ENCODE measurements around the gene MDGA2.
"Not testable (repeated sequence)": the region's sequence is repeated elsewhere in the genome, so short reads cannot be mapped to it uniquely, and the experiment has no call there.

MDGA2 gene

DNA sequence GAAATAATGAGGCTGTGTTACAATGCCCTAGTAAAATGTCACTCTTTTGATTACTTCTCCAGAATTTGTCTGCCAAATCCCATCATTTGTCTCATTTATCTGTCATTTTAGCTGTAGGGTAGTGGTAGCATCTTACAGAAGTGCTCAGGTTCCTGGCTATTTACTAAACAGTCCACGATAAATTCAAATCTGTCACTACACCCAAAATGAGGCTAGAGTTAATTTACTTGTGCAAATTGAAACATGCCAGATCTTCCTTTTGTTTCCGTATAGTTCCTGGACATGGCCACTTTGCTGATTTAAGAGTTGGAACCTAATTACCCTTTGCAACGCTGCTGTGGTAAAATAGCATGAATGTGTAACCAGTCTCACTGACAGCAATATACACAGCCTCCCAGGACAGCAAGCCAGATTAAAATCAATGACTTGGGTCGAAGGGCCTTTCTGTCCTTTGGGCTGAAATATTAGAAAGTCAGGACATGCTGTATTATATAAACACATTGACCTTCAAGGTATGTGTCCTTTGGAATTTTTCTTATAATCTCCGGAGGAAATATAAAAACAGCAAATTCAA lies 485.4 kb downstream of the MDGA2 start:
- Histone ChIP-seq H3K27ac (no peak overlapping the region), H3K4me3 (no peak overlapping the region)

DNA sequence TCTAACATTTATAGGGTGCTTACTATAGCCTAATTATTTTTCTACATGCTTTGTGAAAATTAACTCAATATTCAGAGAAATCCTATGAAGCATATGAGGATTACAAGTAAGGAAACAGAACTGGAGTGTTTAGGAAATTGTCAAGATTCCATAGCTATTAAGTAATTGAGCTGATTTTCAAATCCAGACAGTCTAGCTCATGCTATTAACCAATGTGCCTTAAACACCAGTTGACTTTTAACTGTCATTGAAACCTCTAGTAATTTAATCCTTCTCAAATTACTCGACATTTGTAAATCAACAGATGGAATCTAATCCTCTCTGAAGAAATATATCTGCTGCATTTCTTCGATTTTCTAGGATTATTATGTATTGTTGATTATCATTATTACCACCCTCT lies 488.9 kb downstream of the MDGA2 start:
- no peak overlapping the region for H3K27ac ChIP-seq
- H3K4me3 ChIP-seq: no peak overlapping the region

DNA sequence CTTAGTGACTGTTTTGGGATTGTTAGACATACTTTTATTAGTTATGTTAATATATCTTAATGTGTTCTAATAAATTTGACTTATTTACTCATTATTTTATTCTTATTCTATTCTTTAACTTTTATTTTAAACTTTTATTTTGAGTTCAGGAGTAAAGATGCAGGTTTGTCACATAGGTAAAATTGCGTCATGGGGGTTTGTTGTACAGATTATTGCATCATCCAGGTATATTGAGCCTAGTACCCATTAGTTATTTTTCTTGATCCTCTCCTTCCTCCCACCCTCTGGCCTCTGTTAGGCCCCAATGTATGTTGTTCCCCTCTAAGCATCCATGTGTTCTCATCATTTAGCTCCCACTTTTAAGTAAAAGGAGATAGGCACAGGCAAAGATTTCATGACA lies 495.5 kb downstream of the MDGA2 start:
- no peak overlapping the region for H3K27ac ChIP-seq
- no peak overlapping the region for H3K4me3 ChIP-seq

DNA sequence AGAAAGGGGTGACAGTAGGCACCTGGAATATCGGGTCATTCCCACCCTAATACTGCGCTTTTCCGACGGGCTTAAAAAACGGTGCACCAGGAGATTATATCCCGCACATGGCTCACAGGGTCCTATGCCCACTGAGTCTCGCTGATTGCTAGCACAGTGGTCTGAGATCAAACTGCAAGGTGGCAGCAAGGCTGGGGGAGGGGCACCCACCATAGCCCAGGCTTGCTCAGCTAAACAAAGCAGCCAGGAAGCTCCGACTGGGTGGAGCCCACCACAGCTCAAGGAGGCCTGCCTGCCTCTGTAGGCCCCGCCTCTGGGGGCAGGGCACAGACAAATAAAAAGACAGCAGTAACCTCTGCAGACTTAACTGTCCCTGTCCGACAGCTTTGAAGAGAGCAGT lies 503.5 kb downstream of the MDGA2 start:
- not testable (repeated sequence) for H3K27ac ChIP-seq, H3K4me3 ChIP-seq

DNA sequence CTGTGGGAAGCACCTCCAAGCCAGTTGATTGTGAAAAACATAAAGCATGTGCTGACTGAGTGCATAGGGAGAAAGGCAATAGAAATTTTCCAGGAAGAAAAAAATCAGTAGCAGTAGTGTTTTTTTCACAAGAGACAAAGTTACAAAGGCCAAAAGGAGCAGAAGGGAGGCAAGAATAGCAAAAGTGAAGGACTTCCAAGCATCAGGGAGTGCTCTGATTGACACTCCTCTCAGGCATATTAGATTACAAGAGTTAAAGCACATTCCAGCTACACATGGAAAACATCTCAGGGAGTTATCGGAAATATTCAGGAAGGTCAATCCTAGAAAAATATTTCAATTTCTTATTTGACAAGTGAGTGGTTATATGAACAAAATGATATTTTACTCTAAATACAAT lies 508.0 kb downstream of the MDGA2 start:
- no peak overlapping the region for H3K4me3 ChIP-seq

DNA sequence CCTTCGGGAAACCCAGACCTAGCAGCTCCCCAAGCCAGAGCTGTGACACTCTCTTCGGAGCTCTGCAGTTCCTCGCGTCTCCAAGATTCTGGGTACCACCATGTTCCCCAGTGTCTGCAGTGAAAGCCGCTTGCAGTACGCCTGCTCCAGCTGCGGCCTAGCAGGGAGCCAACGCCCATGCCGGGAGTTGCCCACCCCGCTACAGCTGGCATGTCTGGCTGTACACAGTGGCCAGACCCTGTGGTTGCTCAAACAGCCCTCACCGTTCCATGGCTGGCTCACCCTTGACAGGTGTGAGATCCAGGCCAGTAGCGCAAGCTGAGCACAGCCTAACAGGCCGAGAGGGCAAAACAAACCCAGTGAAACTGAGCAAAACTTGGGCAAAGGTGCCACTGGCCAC lies 520.0 kb downstream of the MDGA2 start:
- Histone ChIP-seq H3K27ac (no peak overlapping the region), H3K4me3 (no peak overlapping the region)

More for the DNA sequence above, 508.0 kb downstream of the MDGA2 start:
- no peak overlapping the region for H3K27ac ChIP-seq

DNA sequence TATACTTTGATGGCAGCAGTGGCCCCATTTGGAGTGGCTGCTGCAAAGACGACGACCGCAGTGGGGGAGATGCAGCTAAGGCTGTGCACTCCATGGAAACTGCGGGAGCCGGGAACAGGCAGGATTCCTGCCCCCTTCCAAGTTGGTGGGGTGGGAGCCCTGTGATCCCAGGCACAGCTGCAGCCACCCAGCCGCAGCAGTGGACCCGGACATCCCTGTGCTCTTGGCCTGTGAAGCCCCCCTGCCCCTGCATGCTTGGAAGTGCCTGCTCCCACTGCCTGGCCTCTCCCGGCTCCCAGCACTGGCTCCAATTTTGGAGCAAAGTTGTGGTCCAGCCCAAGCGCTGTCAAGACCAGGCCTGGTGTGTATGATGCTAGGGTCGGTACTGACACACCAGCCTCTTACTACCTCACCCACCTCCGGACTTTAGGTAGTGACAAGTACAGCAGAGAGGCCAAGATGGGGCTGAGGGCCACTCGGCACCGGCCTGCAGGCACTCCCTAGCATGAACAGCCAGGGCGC lies 521.1 kb downstream of the MDGA2 start:
- H3K4me3 ChIP-seq: no peak overlapping the region

DNA sequence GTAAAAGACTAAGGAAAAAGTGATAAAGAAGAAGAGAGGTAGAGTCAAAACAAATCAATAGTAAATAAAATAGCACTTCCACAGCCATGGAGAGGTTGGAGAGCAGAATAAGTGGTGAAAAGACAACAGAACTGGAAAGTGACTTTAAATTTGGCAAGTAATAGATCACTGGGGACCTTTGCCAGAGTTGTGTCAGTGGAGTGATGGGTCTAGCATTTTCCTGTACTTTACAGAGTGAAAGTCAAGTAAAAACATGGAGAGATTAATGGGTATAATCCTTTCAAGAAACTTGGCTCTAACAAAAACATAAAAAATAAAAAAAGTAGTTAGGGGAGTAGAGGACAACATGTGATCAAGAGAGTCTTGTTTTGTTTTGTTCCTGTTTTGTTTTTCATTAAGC lies 521.7 kb downstream of the MDGA2 start:
- Histone ChIP-seq H3K27ac (no peak overlapping the region), H3K4me3 (no peak overlapping the region)

More for the DNA sequence above, 521.1 kb downstream of the MDGA2 start:
- H3K27ac ChIP-seq: no peak overlapping the region

DNA sequence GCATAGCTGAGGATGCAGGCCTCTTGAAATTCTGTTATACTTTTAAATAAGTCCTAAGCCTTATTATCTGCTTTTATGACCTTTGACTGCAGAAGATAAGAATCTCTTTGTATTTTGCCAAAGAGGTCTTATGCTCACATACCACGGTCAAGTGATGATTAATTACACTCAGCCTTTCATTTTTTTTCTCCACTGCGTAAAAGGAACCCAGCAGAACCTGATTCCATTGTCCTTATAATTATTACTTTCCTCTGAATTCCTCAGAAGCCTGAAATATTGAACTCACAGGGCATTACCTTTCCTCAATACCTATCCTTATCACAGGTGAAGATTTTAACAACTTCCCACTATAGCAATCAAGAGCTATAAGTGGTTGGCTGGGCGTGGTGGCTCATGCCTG lies 525.1 kb downstream of the MDGA2 start:
- H3K27ac ChIP-seq: no peak overlapping the region
- H3K4me3 ChIP-seq: no peak overlapping the region

DNA sequence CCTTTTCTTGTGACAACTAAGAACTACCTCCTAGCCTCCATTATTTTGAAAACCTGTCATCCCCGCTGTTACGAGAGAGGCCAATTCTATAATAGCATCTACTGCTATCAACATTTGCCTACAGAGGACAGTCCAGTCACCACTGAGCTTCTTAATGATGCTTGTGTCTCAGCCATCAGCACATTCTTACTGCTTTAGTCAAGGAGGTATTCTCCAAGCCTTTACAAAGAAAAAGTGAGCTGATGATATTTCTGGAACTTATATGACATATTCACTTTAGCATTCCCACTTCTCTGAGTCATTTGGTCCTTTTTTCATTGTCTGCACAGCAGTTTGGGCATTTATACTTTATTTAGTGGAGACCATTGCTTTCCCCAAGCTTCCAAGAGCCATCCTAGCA lies 526.1 kb downstream of the MDGA2 start:
- no peak overlapping the region for H3K4me3 ChIP-seq
- H3K27ac ChIP-seq: no peak overlapping the region

DNA sequence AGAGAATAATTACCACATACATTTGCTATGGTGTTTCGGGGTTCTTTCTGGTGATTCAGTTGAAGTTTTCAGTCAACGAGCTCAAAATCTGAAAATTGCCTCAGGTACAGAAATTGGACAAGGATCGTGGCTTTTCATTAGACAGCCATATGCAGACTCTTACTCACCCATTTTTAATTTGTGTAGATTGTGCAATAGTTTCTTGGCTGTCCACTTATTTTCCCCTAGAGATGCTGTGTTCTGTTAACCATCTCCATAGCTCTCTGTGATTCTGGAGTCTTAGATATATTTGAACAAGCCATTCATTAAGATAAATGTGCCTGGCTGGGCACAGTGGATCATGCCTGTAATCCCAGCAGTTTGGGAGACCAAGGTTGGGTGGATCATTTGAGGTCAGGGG lies 526.7 kb downstream of the MDGA2 start:
- H3K27ac ChIP-seq: no peak overlapping the region
- H3K4me3 ChIP-seq: no peak overlapping the region

DNA sequence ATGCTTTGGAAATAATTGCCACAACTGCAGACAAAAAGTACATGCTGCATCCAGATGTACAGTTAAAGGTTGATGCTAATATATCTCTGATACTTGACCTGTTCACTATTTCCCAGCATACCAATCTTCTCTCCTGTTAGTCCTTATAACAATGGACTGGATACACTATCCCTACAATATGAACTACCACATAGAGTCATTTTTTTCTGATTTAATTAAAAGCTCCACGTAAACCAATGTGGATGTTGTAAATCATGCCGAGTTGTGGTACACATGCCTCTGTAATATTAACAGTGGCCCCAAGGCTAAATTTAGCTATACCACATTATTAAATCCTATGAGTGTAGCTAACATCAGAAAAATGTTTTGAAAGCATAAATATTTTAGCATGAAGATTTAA lies 554.8 kb downstream of the MDGA2 start:
- no peak overlapping the region for H3K4me3 ChIP-seq
- no peak overlapping the region for H3K27ac ChIP-seq

DNA sequence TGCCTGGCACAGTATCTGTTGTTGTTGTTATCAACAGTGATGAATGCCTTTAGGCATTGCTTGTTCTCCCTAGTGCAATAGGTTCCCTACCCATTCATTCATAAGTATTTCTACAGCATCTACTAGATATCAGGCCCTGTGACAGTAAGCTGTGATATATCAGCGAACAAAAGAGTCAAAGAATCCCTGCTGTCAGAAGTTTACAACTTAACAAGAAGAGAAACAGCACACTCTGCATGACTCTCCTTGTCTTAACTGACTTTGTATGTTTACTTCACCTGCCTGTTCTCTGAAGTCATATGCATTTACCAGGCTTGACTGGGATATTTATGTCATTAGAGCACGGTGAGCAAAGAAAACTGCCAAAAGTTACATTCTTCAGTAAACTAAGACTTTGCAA lies 571.6 kb downstream of the MDGA2 start:
- no peak overlapping the region for H3K27ac ChIP-seq
- no peak overlapping the region for H3K4me3 ChIP-seq

DNA sequence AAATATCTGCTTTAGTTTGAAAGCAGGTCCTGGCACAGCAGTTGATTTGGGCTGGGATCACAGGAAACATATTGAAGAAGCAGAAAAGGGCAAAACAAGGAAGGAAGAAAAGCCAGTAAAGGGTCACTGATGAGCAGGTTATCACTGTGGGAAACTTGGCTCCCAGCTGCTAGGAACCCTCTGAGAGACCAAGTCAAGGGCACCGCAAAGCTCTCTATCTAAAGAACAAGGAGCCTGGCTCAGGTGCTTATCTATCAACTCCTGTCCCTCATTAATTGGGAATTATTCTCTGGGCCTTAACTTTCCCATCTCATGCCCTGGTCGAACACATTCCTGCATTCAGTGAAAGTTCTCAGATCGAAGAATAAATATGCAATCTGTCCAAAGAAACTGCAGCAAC lies 572.9 kb downstream of the MDGA2 start:
- Histone ChIP-seq H3K27ac (no peak overlapping the region), H3K4me3 (no peak overlapping the region)

DNA sequence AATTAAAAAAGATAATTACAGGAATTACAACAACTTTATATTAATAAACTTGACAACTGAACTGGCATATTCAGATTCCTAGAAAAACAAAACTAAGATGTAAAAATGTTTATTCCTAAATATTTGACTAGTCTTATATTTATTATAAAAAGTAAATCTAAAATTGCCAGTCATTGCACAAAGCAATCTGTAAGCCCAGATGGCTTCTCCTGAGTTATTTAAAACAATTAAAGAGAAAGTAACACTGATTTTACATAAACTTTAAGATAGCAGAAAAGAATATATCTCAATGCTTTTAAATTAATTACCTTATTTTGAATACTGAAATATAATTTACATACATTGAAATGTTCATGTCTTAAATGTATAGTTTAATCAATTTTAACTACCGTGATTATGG lies 589.7 kb downstream of the MDGA2 start:
- H3K27ac ChIP-seq: no peak overlapping the region

DNA sequence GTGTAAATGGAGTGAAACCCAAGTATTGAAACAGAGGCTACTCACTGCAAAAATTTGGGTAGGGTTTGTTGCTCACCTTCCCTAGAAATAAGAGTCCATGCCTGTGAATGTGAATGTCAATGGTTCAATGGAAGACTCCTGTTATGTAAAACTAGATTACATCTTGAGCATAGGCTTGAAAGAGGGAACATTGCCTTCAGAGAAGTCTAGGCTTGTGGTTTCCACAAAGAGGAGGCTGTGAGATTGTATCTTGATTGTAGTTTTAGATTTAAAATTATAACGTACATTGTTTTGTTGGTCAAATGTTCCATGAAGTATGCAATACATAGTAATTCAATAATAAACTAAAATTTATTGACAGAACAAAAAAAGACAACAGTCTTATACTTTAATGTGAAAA lies 610.1 kb downstream of the MDGA2 start:
- Histone ChIP-seq H3K27ac (no peak overlapping the region), H3K4me3 (no peak overlapping the region)

More for the DNA sequence above, 589.7 kb downstream of the MDGA2 start:
- no peak overlapping the region for H3K4me3 ChIP-seq

DNA sequence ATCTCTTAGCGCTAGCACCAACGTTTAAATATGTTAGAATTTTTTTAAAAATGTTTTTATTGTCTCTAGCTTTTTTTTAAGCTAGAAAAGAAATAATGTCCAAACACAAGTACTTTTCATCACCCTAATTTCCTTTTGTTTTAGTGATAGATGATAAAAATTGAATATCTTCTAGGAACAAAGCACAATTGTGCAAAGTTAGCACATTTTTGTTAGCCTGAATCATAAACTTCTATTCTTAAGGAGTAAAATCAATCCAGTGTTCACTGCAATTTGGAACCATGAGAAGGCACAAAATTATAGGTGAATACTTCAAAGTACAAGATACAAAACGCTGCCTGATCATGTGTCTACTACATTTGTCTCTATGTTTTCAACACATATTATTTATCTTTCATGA lies 615.4 kb downstream of the MDGA2 start:
- Histone ChIP-seq H3K4me3 (no peak overlapping the region), H3K27ac (no peak overlapping the region)

DNA sequence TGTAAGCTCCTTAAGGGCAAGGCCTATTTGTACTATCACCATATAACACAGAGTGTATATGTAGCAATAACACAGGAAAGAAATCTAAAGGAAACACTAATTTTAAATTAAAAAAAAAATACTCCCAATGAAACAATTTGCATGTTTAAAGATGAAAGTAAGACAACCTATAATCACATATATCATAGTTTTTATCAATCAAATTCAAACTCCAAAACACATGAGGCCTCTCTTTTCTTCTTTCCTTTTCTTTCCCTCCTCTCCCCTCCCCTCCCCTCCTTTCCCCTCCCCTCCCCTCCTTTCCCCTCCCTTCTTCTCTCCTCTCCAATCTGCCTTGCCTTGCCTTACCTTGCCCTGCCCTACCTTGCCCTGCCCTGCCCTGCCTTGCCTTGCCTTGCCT lies 618.0 kb downstream of the MDGA2 start:
- no peak overlapping the region for H3K27ac ChIP-seq
- H3K4me3 ChIP-seq: no peak overlapping the region

DNA sequence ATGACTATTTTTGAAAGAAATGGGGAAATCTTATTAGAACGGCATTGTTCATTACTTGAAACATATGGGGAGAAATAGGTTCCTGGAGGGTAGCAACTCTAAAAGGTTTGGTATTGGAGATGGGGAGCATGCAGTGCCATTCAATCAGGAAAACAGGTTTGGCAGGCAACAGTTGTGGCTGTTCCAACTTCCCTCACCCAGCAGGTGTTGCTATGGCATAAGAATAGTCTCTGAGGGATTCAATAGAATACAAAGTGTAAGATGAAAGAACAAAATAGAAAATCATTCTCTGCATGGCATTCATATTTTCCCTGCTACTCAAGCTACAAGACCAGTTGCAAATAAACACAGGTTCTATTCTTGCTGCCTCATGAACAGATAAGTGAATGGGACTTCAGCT lies 630.6 kb downstream of the MDGA2 start:
- H3K4me3 ChIP-seq: no peak overlapping the region
- no peak overlapping the region for H3K27ac ChIP-seq

DNA sequence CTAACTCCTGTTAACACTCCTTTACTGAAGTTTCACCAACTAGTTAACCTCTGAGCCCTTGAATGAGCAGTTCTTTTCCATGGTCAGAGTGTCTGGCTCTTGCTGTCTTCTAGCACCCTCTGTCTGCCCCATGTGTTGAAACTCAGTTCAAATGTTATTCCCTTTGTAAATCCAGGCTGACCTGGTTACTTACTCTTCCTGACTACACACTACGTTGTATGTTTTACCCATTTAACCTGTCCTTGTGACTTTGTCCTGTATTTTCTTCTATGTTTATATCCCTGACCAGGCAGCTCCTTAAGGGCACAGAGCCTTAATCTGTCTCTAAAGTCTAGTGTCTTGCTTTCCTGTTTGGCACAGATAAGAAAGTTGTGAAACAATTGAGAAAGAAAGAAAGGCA lies 634.9 kb downstream of the MDGA2 start:
- Histone ChIP-seq H3K4me3 (no peak overlapping the region), H3K27ac (no peak overlapping the region)

DNA sequence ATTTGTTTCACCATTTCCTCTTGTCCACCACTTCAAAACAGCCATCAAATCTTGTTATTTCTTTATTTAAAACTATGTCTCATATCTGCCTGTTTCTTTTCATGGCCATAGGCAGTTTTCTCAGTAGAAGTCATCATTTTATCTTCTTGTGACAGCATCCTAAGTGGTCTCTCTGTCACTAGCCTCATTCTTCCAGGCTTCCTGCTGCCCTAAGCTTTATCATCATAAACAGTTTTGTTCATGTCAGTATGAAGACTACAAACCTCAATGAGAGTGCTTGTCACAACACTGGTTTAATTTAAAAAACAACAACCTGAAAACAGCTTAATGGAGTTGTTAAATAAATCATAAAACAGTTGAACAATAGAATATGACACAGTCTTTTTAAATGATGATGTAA lies 636.1 kb downstream of the MDGA2 start:
- H3K27ac ChIP-seq: no peak overlapping the region
- no peak overlapping the region for H3K4me3 ChIP-seq

DNA sequence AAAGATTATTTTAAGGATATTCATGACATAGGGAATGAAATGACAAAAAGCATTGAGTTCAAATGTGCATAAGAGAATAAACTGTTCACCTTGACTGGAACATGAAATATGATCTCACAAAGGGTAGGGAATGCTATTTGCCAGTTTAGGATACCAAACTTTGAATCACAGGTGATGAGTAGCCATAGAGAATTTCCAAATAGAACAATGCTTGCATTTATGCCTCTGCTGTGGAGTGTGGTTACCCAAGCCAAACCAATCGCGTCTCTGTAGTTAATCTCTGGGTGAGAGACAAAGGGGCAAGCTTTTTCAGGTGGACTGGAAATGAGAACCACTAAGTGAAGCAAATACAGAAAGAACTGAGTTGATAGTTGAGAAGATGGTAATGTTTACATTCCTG lies 652.7 kb downstream of the MDGA2 start:
- Histone ChIP-seq H3K27ac (no peak overlapping the region), H3K4me3 (no peak overlapping the region)

Data from skin epidermis (tissue), 12 donors.